Psoas muscle (tissue), 8 donors: ENCODE measurements around the gene MAP3K5. TPM values are rescaled to one million over a fixed set of nuclear protein-coding genes. Genes with fewer than 3 reads are reported as not detected.
A peak's percentile ranks its signal among the peaks of the same experiment; 100 is the strongest.
"Not testable (repeated sequence)": the region's sequence is repeated elsewhere in the genome, so short reads cannot be mapped to it uniquely, and the experiment has no call there.

Experiments used
- ATAC-seq, 4 donors: fragments of 200-7000 bp; cut with Tn5 transposase; one replicate each; pipeline ENCODE4 v1.9.1; 2020; ENCODE audit warnings: moderate library complexity in 3 of 4, mild to moderate bottlenecking in 2 of 4
- DNase-seq, 2 donors: peaks; one replicate each; pipeline ENCODE4 v3.0.0-alpha.2; 2020
- H3K27ac ChIP-seq: fragments of 200-600 bp; one replicate; pipeline ENCODE4 v1.8.0; 2022
- H3K27me3 ChIP-seq, 3 donors: fragments of 200-600 bp in 1 of 3; one replicate each; pipeline versions ENCODE4 v1.6.1 to v1.8.0; 2013 to 2022; ENCODE audit warnings: low read length in 2 of 3, mild to moderate bottlenecking in 2 of 3, moderate library complexity in 1 of 3; ENCODE audit not compliant: insufficient read depth in 3 of 3
- H3K36me3 ChIP-seq, 2 donors: fragments of 200-600 bp in 1 of 2; one replicate each; pipeline versions ENCODE4 v1.6.1 to v1.8.0; 2013 to 2022; ENCODE audit warnings: low read depth in 1 of 2, mild to moderate bottlenecking in 1 of 2, moderate library complexity in 1 of 2; ENCODE audit not compliant: insufficient read depth in 1 of 2
- H3K4me1 ChIP-seq: fragments of 200-600 bp; one replicate; pipeline ENCODE4 v1.8.0; 2022
- H3K4me3 ChIP-seq: fragments of 200-600 bp; one replicate; pipeline ENCODE4 v1.8.0; 2022; ENCODE audit warnings: mild to moderate bottlenecking
- H3K9me3 ChIP-seq: fragments of 200-600 bp; one replicate; pipeline ENCODE4 v1.8.0; 2022
- WGBS, 3 donors: extraction: QIAGEN DNeasy Blood & Tissue Kit; methylation state at CpG; one replicate each; pipeline versions ENCODE4 v1.1.6 to v1.1.7; 2013; 5-methylcytosine and 5-hydroxymethylcytosine counted together
- intact Hi-C, 2 donors: fragments of 100-400 bp; cut with DNase I; formaldehyde crosslinking; loops; one replicate each; pipeline versions ENCODE4 v1.11.0 to v1.14.2; 2022
- polyA plus RNA-seq, 3 donors: library from polyadenylated mRNA; stranded (reverse); fragments of 200-250 nt; gene quantifications; one replicate each; pipeline ENCODE4 v1.2.3, GENCODE V29; 2013
- total RNA-seq, 4 donors: library from RNA; stranded (reverse); fragmentation: NEBNext Ultra II Directional in 2 of 4; extraction: Animal tissue kit (Norgen Biotek cat#: 25700) in 2 of 4; gene quantifications; one replicate each; pipeline versions ENCODE4 v1.2.1 to v1.2.4, GENCODE V29; 2021 to 2023
- TF ChIP-seq, protein P1 (sequence below): fragments of 200-600 bp; IDR thresholded peaks from one replicate; pipeline ENCODE4 v1.8.0; 2022; ENCODE audit warnings: antibody characterized with exemption
- donor health status: healthy with polysubstance abuse.
- donor health status: DM: no; HTN: no; CAD: no; lungs with moderate emphysema.
- donor health status: Bipolar disorder and iron deficiency.
- donor health status: healthy.
- donor health status: DM: yes; HTN: yes; CAD: no.
- donor health status: DM: no; HTN: no; CAD: no.
- donor health status: DM: no; HTN: no; CAD: no.
- donor health status: DM: yes; HTN: yes; CAD: no.

MAP3K5 gene
- total and polyA plus RNA-seq, 7 donors = 0.91 to 8.3 (median 3.8) TPM

DNA sequence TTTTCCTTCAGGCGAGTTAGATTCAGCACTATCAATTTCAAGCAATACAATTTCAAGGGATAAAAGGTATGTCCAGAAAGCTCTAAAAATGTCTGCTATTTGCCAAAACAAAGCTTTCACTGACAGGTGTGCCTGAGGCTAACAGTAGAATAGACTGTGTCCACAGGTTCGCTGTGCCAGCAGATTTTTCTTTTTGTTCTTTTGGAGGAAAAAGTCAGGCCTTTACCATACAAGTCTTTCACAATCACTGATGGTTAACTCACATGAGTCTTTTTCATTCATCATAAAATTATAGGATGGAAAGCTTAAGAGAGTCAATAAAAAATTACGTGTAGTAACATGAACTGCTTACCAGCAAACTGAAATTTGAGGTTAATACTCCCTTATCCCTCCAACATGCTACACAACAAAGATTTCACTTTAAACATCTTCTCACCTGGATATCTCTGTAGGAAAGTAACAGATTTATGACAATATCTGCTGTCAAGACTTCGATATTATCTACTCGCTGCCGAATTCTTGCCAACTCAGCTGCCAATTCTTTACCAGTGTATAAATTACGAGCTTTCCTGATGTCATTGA is 95.4 kb downstream of the MAP3K5 start:
- Histone ChIP-seq H3K9me3 (no peaks in the 10 kb centered on the region), H3K4me3 (no peak overlapping the region), H3K27me3 (no peaks in the 10 kb centered on the region), H3K4me1 (peaks cover 10% of the 10 kb centered on the region), H3K36me3 (peaks cover 0 to 16% of the 10 kb centered on the region in 2 donors), H3K27ac (no peak overlapping the region)
- TF ChIP-seq, protein P1, sequence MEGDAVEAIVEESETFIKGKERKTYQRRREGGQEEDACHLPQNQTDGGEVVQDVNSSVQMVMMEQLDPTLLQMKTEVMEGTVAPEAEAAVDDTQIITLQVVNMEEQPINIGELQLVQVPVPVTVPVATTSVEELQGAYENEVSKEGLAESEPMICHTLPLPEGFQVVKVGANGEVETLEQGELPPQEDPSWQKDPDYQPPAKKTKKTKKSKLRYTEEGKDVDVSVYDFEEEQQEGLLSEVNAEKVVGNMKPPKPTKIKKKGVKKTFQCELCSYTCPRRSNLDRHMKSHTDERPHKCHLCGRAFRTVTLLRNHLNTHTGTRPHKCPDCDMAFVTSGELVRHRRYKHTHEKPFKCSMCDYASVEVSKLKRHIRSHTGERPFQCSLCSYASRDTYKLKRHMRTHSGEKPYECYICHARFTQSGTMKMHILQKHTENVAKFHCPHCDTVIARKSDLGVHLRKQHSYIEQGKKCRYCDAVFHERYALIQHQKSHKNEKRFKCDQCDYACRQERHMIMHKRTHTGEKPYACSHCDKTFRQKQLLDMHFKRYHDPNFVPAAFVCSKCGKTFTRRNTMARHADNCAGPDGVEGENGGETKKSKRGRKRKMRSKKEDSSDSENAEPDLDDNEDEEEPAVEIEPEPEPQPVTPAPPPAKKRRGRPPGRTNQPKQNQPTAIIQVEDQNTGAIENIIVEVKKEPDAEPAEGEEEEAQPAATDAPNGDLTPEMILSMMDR = no peak
- intact Hi-C loops = no loop called here
- 71 to 73% (median 72%) methylated on average over 7 of the region's 7 CpGs for WGBS, 3 donors
- ATAC-seq (no peak), DNase-seq (no peak)

DNA sequence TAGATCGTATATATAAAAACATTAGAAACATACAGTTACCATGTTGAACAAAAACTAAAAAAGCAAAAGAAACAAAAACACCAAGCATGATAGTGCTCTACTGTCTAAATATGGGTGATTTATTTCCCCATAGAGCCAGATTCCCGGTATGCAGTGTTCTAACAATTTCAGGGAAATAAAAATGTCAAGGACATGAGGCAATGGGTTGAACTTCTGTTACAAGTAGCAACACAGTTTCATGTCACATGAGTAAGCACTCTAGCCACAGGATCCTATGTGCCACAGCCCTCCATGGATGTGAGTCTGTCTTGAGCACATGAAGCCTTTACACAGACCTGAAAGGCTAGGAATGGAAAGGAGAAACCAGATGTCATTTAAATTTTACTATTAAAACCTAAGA is 96.0 kb downstream of the MAP3K5 start:
- intact Hi-C loops = no loop called here
- H3K27me3 ChIP-seq = no peaks in the 10 kb centered on the region
- H3K4me3 ChIP-seq = no peak overlapping the region
- TF ChIP-seq, protein P1 = no peak
- peaks cover 0 to 16% of the 10 kb centered on the region in 2 donors for H3K36me3 ChIP-seq
- ATAC-seq (peak in 1 of 4 donors; percentile 48), DNase-seq (no peak)
- 42 to 58% (median 53%) methylated on average over 2 of the region's 2 CpGs for WGBS, 3 donors
- H3K4me1 ChIP-seq = peaks cover 6% of the 10 kb centered on the region
- H3K27ac ChIP-seq = no peak overlapping the region
- H3K9me3 ChIP-seq = no peaks in the 10 kb centered on the region

DNA sequence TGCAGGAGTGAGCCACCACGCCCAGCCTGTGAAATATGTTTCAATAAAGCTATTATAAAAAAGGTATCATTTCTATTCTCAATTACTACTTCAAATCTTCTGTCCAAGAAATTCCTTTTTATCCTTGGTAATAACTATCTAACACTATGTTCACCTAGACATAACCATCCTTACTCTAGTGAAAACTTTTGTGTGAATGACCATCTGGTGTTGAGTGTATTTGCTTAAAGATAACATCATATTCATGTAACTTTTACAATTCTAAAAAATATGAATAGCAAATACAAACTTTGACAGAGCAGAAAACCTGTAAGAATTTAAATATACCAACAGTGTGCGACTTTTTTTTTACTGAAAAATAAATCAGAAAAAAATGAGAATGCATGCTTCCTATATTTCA is 96.9 kb downstream of the MAP3K5 start:
- H3K27me3 ChIP-seq = no peaks in the 10 kb centered on the region
- intact Hi-C loops = no loop called here
- H3K36me3 ChIP-seq = peaks cover 0 to 16% of the 10 kb centered on the region in 2 donors
- no peaks in the 10 kb centered on the region for H3K4me1 ChIP-seq
- H3K9me3 ChIP-seq = no peaks in the 10 kb centered on the region
- no peak overlapping the region for H3K27ac ChIP-seq
- DNase-seq = no peak
- no peak for ATAC-seq
- TF ChIP-seq, protein P1 = no peak
- 95 to 99% (median 98%) methylated on average over 2 of the region's 2 CpGs for WGBS, 3 donors
- H3K4me3 ChIP-seq = no peak overlapping the region

DNA sequence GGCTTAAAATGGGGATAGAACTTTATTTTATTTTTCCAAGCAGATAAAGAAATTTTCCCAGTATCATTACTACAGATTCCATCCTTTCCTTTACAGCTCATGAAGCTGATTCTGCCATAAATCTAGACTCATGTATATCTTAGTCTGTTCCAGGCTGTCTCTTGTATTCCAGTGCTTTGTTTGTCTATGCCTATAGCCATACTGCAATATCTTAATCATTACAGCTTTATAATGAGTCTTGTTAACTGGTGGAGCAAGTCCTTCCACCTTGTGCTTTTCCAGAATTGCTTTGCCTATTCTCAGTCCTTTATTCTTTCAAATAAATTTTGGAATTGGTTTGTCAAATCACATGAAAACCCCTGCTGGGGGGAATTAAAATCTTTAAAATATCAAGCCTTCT is 99.2 kb downstream of the MAP3K5 start:
- Histone ChIP-seq H3K4me1 (no peaks in the 10 kb centered on the region), H3K27me3 (no peaks in the 10 kb centered on the region), H3K27ac (no peak overlapping the region), H3K4me3 (no peak overlapping the region), H3K36me3 (peaks cover 0 to 16% of the 10 kb centered on the region in 2 donors), H3K9me3 (no peaks in the 10 kb centered on the region)
- intact Hi-C loops = no loop called here
- DNase-seq (no peak), ATAC-seq (no peak)
- TF ChIP-seq, protein P1 = no peak

DNA sequence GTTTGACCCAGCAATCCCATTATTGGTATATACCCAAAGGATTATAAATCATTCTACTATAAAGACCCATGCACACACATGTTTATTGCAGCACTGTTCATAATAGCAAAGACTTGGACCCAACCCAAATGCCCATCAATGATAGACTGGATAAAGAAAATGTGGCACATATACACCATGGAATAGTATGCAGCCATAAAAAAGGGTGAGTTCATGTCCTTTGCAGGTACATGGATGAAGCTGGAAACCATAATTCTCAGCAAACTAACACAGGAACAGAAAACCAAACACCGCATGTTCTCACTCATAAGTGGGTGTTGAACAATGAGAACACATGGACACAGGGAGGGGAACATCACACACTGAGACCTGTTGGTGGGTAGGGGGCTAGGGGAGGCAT is 104.4 kb downstream of the MAP3K5 start:
- H3K27ac ChIP-seq, H3K9me3 ChIP-seq, H3K36me3 ChIP-seq, intact Hi-C loops, H3K4me3 ChIP-seq, DNase-seq, H3K4me1 ChIP-seq, H3K27me3 ChIP-seq, ATAC-seq: not testable (repeated sequence)
- WGBS, 3 donors = 88 to 100% (median 100%) methylated on average over 1 of the region's 1 CpG
